Islet precursor cell (in vitro differentiated cells): ENCODE measurements around the gene DIMT1.

Experiments
- DNase-seq: peaks from one replicate; pipeline ENCODE4 v3.0.0-alpha.2; 2018

The DIMT1 gene

DNA sequence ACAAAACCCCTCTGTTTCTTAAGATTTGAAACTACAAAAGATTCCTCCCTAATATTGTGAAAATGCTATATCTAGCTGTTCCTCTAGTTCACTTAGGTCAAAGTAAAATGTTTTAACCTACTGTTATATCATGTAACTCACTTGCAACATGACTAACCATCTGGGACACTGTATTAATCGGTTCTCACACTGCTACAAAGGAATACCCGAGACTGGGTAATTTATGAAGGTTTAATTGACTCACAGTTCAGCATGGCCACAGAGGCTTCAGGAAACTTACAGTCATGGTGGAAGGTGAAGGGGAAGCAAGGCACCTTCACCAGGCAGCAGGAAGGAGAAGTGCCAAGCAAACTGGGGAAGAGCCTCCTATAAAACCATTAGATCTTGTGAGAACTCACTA, 34.7 kb downstream of the DIMT1 start:
- DNase-seq = no peak

DNA sequence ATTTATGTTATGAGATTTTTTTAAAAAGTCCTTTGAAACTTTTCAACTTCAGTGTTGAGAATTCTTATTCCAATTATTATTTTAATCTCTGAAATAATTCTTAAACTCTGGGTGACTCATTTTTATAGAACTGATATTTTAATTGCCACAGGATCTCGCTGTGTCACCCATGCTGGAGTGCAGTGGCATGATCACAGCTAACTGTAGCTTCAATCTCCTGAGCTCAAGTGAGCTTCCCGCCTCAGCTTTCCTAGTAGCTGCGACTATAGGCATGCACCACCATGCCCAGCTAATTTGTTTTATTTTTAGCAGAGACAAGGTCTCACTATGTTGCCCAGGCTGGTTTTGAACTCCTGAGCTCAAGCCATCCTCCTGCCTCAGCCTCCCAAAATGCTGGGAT, 41.0 kb downstream of the DIMT1 start:
- DNase-seq = no peak

DNA sequence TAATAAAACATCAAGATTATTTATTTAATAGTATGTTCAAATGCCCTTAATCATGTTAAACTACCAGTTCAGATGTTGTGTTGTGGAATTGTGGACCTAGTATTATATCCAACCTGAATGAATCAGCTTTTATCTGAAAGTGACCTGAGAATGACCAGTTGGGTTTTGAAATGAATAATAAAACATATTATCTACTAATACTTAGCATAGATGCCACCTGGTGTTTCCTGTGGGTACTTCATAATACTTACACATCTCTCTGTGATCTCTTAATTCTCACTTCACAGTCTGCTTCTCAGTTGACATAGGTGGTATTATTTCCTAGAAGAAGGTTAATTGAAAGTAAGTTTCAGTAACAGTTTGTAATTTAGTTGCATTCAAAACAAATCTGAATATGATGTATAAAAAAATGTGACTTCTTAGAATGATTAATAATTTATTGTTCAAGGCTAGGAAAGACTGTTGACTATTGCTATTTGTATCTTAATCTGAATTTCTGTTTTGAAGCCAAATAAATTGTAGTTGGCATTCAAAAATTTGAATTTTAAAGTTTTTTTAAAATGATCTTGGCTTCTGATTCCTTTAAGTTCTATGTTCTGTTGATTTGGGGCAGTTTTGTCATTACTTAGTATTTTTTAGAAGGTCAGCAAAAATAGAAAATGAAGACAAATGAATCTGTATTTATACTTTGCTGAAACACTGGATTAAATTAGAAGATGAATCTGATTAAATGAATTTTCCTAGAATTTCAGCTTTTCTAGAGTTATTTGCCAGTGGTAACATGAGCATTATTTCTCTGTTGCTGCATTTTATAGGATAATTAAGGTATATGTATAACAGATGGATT, 49.5 kb downstream of the DIMT1 start:
- DNase-seq = no peak

DNA sequence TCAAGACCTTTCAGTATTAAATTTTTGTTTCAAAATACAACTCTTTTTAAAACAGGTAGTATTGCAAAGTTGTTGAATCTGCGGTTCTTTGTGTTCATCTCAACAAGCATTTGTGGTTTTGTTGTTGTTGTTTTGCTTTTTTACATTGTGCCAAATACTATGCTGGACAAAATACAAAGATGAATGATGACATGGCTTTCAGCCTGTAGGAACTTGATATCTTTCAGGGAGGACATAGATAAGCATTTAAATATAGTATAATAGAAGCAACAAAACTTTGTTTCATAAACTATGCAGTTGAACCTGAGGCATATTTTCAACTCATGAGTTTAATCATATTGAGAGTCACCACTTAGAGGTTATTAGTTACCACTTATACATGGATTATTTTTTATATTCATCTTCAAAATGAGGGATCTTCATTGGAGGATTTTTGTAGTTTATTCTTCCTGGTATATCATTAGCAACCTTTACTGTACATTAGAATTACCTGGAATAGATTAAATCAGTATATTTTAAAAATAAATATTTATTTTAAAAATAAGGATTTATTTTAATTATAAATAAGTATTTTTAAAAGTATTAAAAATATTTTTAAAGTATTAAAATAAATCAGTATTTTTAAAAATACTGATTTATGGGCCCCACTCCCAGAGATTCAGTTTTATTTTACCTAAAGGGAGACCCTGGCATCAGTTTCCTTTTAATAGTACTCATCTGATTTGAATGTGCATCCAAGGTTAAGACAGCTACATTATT, 54.8 kb downstream of the DIMT1 start:
- DNase-seq = no peak

DNA sequence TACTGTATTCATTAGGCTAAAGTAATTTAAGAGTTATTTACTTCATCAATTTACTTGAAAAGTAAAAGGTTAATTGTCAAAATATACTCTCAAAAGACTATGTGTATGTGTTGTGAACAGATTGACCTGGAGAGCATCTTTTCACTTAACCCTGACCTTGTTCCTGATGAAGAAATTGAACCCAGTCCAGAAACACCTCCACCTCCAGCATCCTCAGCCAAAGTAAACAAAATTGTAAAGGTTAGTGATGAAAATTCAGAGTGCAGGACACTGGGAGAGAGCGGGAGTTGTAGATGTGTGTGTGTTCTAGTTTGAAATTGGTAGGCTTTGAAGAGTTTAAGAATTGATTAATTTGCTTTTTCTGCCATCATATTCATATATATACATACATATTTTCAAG, 55.8 kb downstream of the DIMT1 start:
- DNase-seq = no peak

DNA sequence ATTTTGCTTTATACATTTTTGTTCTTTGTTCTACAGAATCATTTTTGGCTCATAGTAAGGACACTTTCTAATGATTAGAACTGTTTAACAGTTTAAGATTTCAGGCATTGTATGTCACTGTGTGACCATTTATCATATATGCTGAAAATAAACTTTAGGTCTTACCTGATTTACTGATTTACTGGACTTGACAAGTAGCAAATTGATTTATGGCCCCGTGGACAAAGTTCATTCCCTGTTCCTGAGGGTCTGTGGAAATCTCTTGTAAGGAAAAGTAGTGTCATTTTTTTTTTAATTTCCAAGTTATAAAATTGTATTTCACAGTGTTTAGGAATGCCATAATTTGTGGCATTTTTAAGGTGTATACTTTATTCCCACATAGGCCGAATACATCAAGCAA, 57.0 kb downstream of the DIMT1 start:
- DNase-seq = no peak

DNA sequence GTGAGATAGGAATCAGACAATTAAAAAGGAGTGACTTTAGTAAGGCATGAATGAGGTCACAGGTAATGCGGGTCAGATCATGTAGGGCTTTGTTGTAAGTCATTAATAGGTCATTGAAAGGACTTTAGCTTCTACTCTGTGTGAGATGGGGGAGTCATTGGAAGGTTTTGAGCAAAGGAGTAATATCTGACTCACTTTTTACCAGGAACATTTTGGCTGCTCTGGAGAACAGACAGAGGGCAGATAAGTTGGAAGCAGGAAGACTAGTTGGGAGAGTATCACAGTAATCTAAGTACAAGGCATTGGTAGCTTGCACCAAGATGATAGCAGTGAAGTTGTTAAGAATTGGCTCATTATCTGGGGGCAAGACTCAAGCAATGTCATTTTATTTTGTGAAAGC, 60.3 kb downstream of the DIMT1 start:
- DNase-seq = no peak

DNA sequence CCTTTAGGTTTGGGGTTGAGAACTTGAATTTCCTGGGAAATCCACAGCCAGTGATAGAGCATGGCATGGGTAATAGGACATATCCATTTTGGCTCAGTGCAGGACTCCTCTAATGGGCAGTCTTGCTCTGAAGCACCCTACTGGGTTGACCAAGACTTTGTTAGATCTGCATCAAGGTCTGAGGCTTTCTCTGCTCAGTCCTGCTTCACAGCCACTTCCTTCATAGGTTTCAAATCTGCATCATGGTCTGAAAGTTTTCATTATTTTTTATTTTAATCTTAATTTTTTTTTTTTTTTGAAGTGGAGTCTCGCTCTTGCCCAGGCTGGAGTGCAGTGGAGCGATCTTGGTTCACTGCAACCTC, 61.2 kb downstream of the DIMT1 start:
- DNase-seq = no peak

DNA sequence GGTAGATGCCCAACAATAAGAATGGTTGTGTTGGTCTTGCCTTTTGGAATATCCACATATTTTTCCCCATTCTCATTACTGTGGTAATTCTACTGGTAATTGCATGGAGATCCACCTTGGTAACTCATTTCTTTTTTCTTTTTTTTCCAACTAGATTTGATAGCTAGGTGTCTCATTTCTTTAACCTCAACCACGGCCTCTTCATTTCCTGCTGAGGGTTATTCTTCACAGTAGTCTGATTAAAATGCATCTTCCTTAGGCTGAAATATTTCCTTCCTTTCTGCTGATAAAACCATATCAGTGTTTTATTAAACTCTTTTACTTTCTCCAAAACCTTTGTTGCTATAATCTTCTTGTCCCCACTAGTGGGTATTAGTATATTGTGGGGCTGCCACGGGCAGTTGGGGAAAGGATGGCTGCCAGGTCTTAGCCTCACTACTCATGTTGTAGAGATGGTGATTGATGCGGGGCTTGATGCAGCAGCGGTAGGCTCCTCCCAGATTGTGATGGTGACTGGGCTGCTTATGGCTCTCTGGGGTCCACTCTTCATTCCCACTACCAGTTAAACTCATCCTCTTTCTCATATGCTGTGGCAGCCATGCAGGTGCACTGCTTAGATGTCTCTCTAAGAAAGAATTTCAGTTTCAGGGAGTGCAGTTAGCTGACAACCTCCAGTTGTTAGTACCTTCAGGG, 61.8 kb downstream of the DIMT1 start:
- no peak for DNase-seq

DNA sequence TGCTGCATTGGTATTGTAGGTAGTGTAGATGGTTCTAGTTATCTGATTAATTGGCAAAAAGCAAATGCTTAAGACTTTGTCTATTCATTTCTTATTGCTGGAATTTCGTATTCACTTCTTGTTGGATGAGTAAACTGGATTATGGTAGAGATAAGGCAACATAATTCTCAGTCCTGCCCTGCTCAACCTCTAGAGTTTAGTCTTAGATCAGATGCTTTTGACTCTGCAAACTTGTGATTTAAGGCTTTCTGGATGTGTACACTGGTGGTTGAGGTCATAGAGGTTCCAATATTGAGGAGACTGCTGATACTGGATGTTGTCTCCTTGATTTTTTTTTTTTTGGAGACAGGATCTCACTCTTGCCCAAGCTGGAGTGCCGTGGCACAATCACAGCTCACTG, 62.7 kb downstream of the DIMT1 start:
- DNase-seq = no peak

DNA sequence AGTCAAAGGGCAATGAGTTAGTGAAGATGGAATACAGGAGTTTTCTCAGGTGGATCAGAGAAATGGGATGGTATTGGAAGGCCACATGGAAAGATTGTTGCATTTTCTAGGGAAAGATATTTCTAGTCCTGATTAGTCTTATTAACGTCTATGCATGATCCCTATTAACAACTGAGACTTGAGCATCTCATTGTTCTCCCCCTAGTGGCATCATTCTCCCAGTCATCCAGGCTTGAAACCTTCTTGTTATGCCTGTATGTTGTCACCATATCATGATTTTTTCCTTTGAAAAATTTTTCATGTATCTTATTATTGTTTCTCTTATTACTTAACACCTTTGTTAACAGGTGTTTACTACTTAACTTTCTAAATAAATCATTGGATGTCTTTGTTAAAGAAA, 63.3 kb downstream of the DIMT1 start:
- DNase-seq = no peak
